Endothelial cell (in vitro differentiated cells): Measurements from ENCODE around the gene MPV17. TPM values are rescaled to one million over a fixed set of nuclear protein-coding genes. Genes with fewer than 3 reads are reported as not detected.
A peak's percentile ranks its signal among the peaks of the same experiment; 100 is the strongest.

Source experiments
- DNase-seq: peaks from one replicate; pipeline ENCODE4 v3.0.0; 2021; ENCODE audit warnings: low spot score
- H3K27ac Mint-ChIP-seq: one replicate; pipeline ENCODE4 v1.8.0; 2021; ENCODE audit warnings: mixed read lengths, inconsistent platforms; ENCODE audit not compliant: unreplicated experiment
- H3K27me3 Mint-ChIP-seq: one replicate; pipeline ENCODE4 v1.8.0; 2021; ENCODE audit warnings: mild to moderate bottlenecking, moderate library complexity, mixed read lengths, inconsistent platforms; ENCODE audit not compliant: unreplicated experiment
- H3K36me3 Mint-ChIP-seq: one replicate; pipeline ENCODE4 v1.8.0; 2021; ENCODE audit warnings: mild to moderate bottlenecking, low read depth, mixed read lengths, inconsistent platforms; ENCODE audit not compliant: unreplicated experiment
- H3K4me1 Mint-ChIP-seq: one replicate; pipeline ENCODE4 v1.8.0; 2021; ENCODE audit warnings: mild to moderate bottlenecking, mixed read lengths, inconsistent platforms; ENCODE audit not compliant: unreplicated experiment
- H3K4me3 Mint-ChIP-seq: one replicate; pipeline ENCODE4 v1.8.0; 2021; ENCODE audit warnings: mild to moderate bottlenecking, mixed read lengths, inconsistent platforms; ENCODE audit not compliant: unreplicated experiment
- H3K9me3 Mint-ChIP-seq: one replicate; pipeline ENCODE4 v1.8.0; 2021; ENCODE audit warnings: mixed read lengths, inconsistent platforms; ENCODE audit not compliant: unreplicated experiment
- total RNA-seq: library from RNA; stranded (reverse); fragmentation: NEBNext Ultra II Directional; extraction: Animal tissue kit (Norgen Biotek cat#: 25700); gene quantifications from one replicate; pipeline ENCODE4 v1.2.1, GENCODE V29; 2021; ENCODE audit not compliant: unreplicated experiment
- TF ChIP-seq, protein P1 (sequence below): fragments of 200-600 bp; sonication (generic); IDR thresholded peaks from one replicate; pipeline ENCODE4 v1.5.0; 2021; ENCODE audit warnings: antibody characterized with exemption; ENCODE audit not compliant: unreplicated experiment

The MPV17 gene
- total RNA-seq, 1 donor from 2014 or later: 55.0 TPM

DNA sequence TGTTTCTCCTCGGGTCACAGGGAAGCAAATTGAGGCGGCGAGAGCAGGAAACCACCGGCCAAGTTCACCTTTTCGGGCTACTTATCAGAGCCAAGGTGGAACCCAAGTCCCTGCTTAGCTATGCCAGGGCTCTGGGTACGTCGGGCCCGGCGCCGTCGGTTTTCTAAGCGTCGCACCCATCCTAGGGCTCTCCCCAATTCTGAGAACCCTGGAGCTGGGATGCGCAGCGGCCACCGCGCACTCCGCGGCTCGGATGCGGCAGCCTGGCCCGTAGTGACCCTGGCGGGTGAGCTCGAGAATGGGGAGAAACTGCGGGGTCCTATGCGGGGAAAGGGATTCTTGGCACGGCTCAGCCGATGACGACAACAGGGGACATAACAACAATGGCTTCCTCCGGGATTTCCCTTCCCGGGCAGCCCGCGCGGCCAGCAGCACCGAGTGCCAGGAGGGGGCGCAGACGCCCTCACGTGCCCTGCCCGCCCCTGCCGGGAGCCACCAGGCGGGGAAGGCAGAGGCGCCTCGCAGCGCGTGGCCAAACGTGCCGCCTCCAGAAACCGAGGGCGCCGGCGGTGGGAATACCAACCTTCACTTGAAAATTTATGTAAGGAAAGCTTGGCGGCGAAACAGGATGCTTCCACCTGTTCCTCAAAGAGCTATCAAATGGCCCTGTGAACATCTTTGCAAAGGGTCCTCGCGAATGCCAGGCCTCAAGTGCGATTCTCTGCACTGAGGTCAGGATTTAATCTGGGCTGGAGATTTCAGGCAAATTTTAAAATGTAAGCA is 58.0 kb downstream of the MPV17 start:
- TF ChIP-seq, protein P1, sequence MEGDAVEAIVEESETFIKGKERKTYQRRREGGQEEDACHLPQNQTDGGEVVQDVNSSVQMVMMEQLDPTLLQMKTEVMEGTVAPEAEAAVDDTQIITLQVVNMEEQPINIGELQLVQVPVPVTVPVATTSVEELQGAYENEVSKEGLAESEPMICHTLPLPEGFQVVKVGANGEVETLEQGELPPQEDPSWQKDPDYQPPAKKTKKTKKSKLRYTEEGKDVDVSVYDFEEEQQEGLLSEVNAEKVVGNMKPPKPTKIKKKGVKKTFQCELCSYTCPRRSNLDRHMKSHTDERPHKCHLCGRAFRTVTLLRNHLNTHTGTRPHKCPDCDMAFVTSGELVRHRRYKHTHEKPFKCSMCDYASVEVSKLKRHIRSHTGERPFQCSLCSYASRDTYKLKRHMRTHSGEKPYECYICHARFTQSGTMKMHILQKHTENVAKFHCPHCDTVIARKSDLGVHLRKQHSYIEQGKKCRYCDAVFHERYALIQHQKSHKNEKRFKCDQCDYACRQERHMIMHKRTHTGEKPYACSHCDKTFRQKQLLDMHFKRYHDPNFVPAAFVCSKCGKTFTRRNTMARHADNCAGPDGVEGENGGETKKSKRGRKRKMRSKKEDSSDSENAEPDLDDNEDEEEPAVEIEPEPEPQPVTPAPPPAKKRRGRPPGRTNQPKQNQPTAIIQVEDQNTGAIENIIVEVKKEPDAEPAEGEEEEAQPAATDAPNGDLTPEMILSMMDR: peak; percentile 47
- Mint-ChIP-seq H3K27ac (no peak overlapping the region), H3K4me1 (peaks cover 26% of the 10 kb centered on the region), H3K36me3 (peaks cover 8% of the 10 kb centered on the region), H3K9me3 (no peaks in the 10 kb centered on the region), H3K4me3 (peak overlapping the region; percentile 72), H3K27me3 (peaks cover 19% of the 10 kb centered on the region)
- peak; percentile 91 for DNase-seq

DNA sequence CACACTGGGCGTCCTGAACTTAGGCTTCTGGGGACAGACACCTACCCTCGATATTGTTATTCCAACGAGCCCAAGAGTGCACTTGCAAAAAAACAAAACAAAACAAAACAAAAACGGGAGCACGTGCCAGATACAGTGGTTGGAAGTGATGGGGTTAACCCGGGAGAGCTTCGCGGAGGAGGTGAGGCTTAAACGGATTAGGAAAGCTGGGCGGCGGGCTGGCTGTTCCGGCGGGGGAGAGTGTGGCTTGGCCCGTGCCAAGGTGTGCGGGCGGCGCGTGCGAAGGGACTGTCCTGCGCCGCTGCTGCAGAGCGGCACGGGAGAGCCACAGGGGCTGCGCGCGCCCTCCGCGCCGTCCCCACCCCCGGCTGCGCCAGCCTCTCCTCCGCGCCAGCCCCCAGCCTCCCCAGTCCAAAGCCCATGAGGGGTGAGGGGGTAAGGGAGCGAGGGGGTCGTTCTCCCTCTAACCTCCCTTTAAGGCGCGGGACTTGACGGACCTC is 58.6 kb downstream of the MPV17 start:
- Mint-ChIP-seq H3K27ac (no peak overlapping the region), H3K9me3 (no peaks in the 10 kb centered on the region), H3K27me3 (peaks cover 22% of the 10 kb centered on the region), H3K36me3 (peaks cover 8% of the 10 kb centered on the region), H3K4me1 (peaks cover 26% of the 10 kb centered on the region), H3K4me3 (peak overlapping the region; percentile 82)
- no peak for DNase-seq
- TF ChIP-seq, protein P1: no peak

DNA sequence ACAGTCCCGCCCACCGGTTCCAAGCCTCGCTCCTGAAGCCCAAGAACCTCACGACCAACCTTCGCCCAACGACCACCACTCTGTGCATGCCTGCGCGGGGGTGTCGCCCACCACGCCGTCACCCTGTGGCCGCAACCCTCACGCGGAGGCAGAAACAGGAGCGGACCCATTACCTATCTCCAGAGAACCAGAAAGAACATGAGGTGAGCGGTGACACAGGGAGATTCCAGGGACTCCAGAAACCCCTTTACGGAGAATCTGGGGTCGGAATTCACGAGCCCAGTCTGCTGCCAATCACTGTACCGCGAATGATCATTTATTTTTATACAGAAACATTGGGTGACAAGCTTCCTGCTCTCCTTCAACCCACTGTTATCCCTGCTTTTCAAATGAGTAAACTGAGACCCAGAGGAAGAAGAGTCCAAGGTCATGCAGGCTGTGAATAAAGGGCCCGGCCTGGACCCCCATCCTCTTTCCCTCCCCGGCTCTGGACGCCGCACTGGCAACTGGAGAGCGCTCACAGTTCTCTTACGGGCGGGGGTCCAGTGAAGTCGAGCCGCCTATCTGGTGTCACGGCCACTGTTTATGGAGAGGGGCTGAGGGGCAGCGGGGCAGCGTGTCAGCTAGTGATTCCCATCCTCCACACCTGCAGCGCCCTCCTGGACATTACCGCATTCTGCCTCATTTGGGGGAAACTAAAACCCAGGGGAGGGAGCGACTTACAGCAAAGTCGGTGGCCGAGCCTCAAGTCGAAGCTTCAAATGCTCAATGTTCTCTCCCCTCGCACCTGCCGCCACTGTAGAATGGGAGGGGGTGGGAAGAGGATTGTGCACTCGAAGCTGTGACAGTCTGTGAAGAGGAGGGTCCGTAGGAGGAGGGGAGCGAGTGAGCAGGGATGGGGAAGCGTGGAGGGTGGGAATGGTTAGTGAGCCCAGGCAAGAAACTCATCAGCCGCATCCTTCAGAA is 59.3 kb downstream of the MPV17 start:
- Mint-ChIP-seq H3K27ac (no peak overlapping the region), H3K4me3 (peak overlapping the region; percentile 84), H3K9me3 (no peaks in the 10 kb centered on the region), H3K4me1 (peaks cover 26% of the 10 kb centered on the region), H3K36me3 (peaks cover 8% of the 10 kb centered on the region), H3K27me3 (peaks cover 22% of the 10 kb centered on the region)
- no peak for DNase-seq
- TF ChIP-seq, protein P1: no peak

DNA sequence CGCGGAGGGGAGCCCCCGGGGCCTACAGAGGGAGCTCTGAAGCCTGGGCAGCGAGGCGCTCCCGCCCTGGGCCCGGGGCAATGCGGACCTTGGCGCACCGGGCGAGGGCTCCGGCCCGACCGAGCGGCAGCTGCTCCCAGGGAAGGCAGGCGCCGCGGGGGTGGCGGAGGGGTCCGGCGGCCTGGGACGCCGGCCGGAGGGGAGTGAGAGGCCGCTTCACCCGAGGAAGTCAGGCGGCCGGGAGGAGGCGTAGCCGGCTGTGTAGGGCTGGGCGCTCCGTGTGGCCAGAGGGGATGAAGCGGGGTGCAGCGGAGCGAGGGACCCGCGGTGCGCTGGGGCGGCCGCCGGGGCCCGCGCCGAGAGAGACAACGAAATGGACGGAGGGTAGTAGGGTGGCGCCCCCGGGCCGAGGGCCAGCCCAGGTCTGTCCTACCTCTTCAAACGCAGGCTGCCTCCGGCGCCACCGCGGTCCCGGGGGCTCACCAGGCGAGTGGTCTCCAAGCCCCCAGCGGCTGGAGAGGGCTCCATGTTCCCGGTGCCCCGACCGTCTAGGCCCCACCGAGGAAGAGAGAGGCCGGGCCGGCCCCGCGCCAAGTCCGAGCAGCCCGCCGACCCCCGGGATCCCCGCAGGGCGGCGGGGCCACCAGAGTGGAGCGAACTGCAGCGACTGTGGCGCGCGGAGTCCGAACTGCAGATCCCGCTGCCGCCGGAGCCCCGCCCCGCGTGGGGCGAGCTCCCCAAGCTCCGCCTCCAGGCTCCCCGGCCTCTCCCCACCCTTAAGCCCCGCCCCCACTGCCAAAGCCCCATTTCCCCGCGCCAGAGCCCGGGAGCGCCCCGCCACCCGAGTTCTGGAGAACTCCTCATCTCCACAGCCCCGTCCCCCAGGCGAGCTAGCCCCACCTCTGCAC is 60.3 kb downstream of the MPV17 start, which contains the start of gene SLC30A3:
Gene SLC30A3, minus strand, starts transcription at position 669 of the 908 bp plus-strand sequence. Its CDS starts 141 bp downstream, at position 528.
- peaks cover 8% of the 10 kb centered on the region for H3K36me3 Mint-ChIP-seq
- no peaks in the 10 kb centered on the region for H3K9me3 Mint-ChIP-seq
- TF ChIP-seq, protein P1: no peak
- H3K27me3 Mint-ChIP-seq: peaks cover 22% of the 10 kb centered on the region
- peak within 1 kb of the TSS; percentile 84 for H3K4me3 Mint-ChIP-seq
- peaks cover 26% of the 10 kb centered on the region for H3K4me1 Mint-ChIP-seq
- H3K27ac Mint-ChIP-seq: no peak within 1 kb of the TSS
- peak; percentile 33 for DNase-seq
